ENCODE measurements around the gene THBS4.

DNA sequence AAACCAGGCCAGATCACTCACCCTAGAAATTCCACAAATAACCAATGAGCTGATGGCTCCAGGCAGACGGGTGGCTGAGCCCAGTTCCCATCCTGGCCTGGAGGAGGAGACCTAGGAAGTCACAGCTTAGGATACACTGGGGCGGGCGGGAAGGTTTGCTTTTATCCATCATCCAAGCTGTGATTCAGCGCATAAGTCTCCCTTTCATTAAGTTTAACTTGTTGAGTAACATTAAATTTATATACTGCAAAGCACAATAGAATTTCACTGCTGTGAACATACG, 55.7 kb downstream of the THBS4 start:
- TF ChIP-seq EZH2 (IDR thresholded peaks at IDR 0.05; ENCODE audit: borderline replicate concordance) (no peak), EZH2phosphoT487 (IDR thresholded peaks at IDR 0.05; ENCODE audit: low read depth, severe bottlenecking, unreplicated experiment) (no peak)
- TF ChIP-seq, protein P1, sequence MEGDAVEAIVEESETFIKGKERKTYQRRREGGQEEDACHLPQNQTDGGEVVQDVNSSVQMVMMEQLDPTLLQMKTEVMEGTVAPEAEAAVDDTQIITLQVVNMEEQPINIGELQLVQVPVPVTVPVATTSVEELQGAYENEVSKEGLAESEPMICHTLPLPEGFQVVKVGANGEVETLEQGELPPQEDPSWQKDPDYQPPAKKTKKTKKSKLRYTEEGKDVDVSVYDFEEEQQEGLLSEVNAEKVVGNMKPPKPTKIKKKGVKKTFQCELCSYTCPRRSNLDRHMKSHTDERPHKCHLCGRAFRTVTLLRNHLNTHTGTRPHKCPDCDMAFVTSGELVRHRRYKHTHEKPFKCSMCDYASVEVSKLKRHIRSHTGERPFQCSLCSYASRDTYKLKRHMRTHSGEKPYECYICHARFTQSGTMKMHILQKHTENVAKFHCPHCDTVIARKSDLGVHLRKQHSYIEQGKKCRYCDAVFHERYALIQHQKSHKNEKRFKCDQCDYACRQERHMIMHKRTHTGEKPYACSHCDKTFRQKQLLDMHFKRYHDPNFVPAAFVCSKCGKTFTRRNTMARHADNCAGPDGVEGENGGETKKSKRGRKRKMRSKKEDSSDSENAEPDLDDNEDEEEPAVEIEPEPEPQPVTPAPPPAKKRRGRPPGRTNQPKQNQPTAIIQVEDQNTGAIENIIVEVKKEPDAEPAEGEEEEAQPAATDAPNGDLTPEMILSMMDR (IDR thresholded peaks at IDR 0.05; ENCODE audit: poor library complexity): no peak

All from hepatocyte (in vitro differentiated cells).